ENCODE results near the gene UBXN10. TPM values are rescaled to one million over a fixed set of nuclear protein-coding genes. Genes with fewer than 3 reads are reported as not detected.

Gene UBXN10
- total and polyA plus RNA-seq, 2 of the 8 experiments (the other 6 are each of a cell fraction or from before 2014, with no cell fraction given) = 0.43 to 0.68 TPM

DNA sequence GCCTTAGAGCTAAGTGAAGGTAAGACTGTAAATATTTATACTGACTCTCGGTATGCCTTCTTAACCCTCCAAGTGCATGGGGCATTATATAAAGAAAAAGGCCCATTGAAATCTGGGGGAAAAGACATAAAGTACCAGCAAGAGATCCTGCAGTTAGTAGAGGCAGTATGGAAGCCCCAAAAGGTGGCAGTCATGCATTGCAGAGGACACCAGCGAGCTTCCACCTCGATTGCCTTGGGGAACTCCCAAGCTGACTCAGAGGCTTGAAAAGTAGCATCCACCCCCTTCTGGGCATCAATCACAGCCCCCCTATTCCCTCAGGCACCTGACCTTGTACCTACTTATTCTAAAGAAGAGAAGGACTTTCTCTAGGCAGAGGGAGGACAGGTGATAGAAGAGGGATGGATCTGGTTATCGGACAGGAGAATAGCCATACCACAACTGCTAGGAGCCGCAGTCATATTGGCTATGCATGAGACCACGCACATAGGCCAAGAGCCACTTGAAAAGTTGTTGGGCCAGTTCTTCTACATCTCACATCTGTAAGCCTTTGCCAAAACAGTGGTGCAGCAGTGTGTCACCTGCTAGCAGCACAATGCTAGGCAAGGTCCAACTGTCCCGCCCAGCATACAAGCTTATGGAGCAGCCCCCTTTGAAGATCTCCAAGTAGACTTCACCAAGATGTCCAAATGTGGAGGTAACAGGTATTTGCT, 27.4 kb upstream of the UBXN10 start:
- Histone ChIP-seq H3K56ac (replicated peaks; ENCODE audit: insufficient read length, low read depth, low read length) (no peak overlapping the region), H4K8ac (ENCODE audit: extremely low read depth, insufficient read depth, low read length) (no peak overlapping the region), H2BK12ac (ENCODE audit: low read depth, low read length) (no peak overlapping the region), H4K5ac (ENCODE audit: insufficient read length, low read depth, low read length) (no peak overlapping the region), H2BK5ac (ENCODE audit: low read depth, low read length) (no peak overlapping the region), H2BK20ac (ENCODE audit: low read length) (no peak overlapping the region), H2AK5ac (ENCODE audit: low read depth, low read length) (no peak overlapping the region), H2AFZ (ENCODE audit: low read length) (no peak overlapping the region), H4K20me1 (replicated peaks in 1 of 2; ENCODE audit: control insufficient read depth in 1 of 2, insufficient read depth in 2 of 2, low read length in 2 of 2) (no peaks in the 10 kb centered on the region), H3K79me1 (ENCODE audit: low read depth, low read length) (no peaks in the 10 kb centered on the region), H3K27me3 (replicated peaks in 1 of 4; ENCODE audit: control insufficient read depth in 3 of 4, extremely low read depth in 1 of 4, insufficient read depth in 3 of 4, low read length in 3 of 4) (no peaks in the 10 kb centered on the region), H3K36me3 (ENCODE audit: control insufficient read depth in 2 of 4, insufficient read depth in 4 of 4, low read length in 3 of 4) (no peaks in the 10 kb centered on the region), H2BK15ac (ENCODE audit: low read length) (no peak overlapping the region), H3K4me2 (ENCODE audit: insufficient read depth in 1 of 2, low read depth in 2 of 2, low read length in 2 of 2) (no peak overlapping the region), H3K23me2 (ENCODE audit: low read depth, low read length) (no peaks in the 10 kb centered on the region), H3K23ac (ENCODE audit: insufficient read length) (no peak overlapping the region), H3K27ac (ENCODE audit: low read depth, low read length) (no peak overlapping the region), H3K79me2 (ENCODE audit: control insufficient read depth in 1 of 2, insufficient read depth in 2 of 2, low read length in 2 of 2) (no peaks in the 10 kb centered on the region), H4K91ac (replicated peaks; ENCODE audit: insufficient read length, low read length) (no peak overlapping the region), H3K9me3 (ENCODE audit: insufficient read depth in 2 of 2, low read depth in 1 of 2, low read length in 1 of 2) (peaks cover 18 to 19% of the 10 kb centered on the region in 2 experiments), H3K4me1 (replicated peaks in 1 of 4; ENCODE audit: control insufficient read depth in 3 of 4, insufficient read depth in 4 of 4, low read length in 3 of 4) (no peaks in the 10 kb centered on the region; a peak in 1 of 7 replicates), H3K14ac (ENCODE audit: insufficient read length) (no peak overlapping the region), H3K4me3 (ENCODE audit: extremely low read depth in 1 of 4, insufficient read depth in 2 of 4, low read depth in 3 of 4, low read length in 4 of 4) (no peak overlapping the region), H2BK120ac (replicated peaks; ENCODE audit: low read depth, low read length) (no peak overlapping the region), H3K18ac (ENCODE audit: extremely low read depth, low read length) (no peak overlapping the region), H3K9ac (replicated peaks in 1 of 4; ENCODE audit: extremely low read depth in 1 of 4, low read depth in 3 of 4, low read length in 3 of 4) (no peak overlapping the region), H3K4ac (replicated peaks; ENCODE audit: insufficient read length, low read depth, low read length) (no peak overlapping the region)
- TF ChIP-seq RAD21 (IDR thresholded peaks at IDR 0.05 in 1 of 2, conservative IDR thresholded peaks at IDR 0.05 in 1 of 2; ENCODE audit: low read depth in 2 of 2, low read length in 2 of 2) = peak; percentile 4 to 10; a peak in 1 of 4 replicates
- no peak for TF ChIP-seq CTBP2 (IDR thresholded peaks at IDR 0.05; ENCODE audit: borderline replicate concordance, insufficient read depth, insufficient read length, low read length)
- no peak for FAIRE-seq
- no peak for DNase-seq (ENCODE audit: low read depth in 1 of 2, low spot score in 2 of 2)
- WGBS, 2 experiments (ENCODE audit: extremely low coverage in 1 of 2, insufficient coverage in 1 of 2, insufficient read length in 1 of 2, insufficient replicate concordance in 2 of 2, low coverage in 1 of 2, low lambda C conversion rate in 2 of 2, missing lambda C conversion rate in 1 of 2) = 84% methylated on average over 7 of the region's 7 CpGs; no CpG with 5 or more reads in 1 of the 2 experiments
- ChIA-PET POLR2A (ENCODE audit: partially characterized antibody) (no interaction called here), CTCF (ENCODE audit: partially characterized antibody) (interaction anchor here (0.7 to 13.5 kb wide), 7 partner anchors 9 to 246 kb away, joined by 3 to 79 read pairs (median 6); no protein-coding TSS in a partner anchor)
